SKM-1 treated with dmso at 0.1 percent for 144 hours (cell line): ENCODE data around the gene P4HTM.

ENCODE experiments used
- DNase-seq: peaks from one replicate; lab custom pipeline; 2025; ENCODE audit not compliant: unreplicated experiment; lab: John Stamatoyannopoulos, UW

Gene P4HTM

DNA sequence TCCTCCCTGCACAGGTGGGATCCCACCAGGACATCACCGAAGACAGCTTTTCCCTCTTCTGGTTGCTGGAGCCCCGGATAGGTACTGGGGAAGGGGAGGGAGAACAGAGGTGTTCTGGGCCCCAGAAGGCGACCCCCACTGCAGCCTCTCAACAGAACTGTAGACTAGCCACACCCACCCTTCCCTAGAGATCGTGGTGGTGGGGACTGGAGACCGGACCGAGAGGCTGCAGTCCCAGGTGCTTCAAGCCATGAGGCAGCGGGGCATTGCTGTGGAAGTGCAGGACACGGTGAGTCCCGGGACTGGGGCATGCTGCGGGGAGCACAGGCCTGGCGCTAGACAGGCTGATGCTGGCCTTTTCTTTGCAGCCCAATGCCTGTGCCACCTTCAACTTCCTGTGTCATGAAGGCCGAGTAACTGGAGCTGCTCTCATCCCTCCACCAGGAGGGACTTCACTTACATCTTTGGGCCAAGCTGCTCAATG lies 32.7 kb downstream of the P4HTM start:
- DNase-seq = no peak

- no peak for DNase-seq
Observed at GRCh38 chr3:49023775-49024174, 33.7 kb downstream of the P4HTM start.

GRCh38 chr3:49024449-49024848 lies 34.4 kb downstream of the P4HTM start:
- DNase-seq = no peak

- DNase-seq = no peak
Observed at GRCh38 chr3:49025005-49025792, 35.2 kb downstream of the P4HTM start.

DNA sequence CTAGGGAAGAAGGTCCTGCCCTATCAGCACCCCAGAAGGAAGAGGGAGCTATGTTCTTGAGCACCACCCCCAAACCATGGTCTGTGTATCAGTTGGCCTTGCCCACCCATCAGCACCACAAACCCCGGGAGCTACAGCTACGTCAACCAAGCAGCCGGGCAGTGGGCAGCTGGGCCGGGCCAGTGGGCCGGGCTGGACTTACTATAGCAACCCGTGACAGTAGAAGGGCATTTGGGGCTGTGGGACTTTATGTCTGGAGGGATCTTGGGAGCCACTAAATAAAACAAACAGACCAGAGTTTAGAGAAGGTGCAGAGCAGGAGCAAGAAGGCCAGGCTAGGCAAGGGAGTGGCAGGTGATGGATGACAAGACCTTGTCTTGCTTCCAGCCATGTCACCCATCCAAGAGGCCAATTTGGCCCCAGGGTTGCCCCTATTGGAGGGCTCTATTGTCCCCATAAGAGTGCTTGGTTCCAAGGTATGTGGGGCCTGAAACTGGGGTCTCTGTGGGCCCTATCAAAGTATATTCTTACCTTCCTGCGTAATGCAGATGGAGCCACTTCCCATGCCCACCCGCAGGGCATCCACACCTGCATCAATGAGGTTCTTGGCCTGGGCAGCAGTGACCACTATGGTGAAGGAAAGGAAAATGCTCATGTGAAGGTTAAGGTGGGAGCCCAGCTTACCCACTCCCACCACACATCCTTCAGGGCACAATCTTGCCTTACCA lies 35.9 kb downstream of the P4HTM start:
- no peak for DNase-seq

DNA sequence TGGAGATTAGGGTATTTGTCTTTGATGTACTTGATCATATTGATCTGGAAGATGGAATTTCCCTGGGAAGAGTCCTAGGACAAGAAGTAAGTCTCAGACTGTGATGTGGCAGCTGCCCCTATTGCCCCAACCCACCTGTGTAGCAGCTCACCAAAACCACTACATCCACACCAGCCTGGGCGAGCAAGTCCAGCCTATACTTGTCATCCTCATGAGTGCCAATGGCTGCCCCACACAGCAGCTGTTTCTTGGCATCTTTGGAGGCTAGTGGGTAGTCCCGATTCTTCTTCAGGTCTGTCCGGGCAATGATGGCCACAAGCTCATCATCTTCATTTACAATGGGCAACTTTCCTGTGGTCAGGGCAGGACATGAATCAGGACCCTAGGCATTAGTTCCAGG lies 36.5 kb downstream of the P4HTM start:
- DNase-seq = no peak

- DNase-seq = no peak
Observed at GRCh38 chr3:49027634-49028033, 37.6 kb downstream of the P4HTM start.

- DNase-seq = no peak
Observed at GRCh38 chr3:49028298-49028672, 38.2 kb downstream of the P4HTM start.

- DNase-seq = peak; percentile 86
Observed at GRCh38 chr3:49028673-49029562, 38.9 kb downstream of the P4HTM start, which contains the start of gene IMPDH2. IMPDH2 (minus strand) TSS chr3:49029398; CDS start chr3:49029350, 48 bp downstream.

DNA sequence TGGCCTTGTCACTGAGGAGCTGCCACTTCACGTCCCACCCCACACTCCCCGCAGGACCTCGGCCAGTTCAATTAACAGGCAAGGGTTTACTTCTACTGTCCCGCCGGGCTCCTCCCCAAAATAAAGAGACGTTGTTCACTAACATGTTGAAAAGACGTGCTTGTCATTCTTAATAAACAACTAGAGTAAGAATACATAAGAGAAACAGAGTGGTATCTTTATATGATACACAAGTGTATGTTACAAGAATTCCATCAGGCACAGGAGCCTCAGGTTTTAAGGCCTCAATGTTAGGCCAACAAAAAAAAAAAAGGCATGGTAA lies 39.5 kb downstream of the P4HTM start:
- DNase-seq = no peak

DNA sequence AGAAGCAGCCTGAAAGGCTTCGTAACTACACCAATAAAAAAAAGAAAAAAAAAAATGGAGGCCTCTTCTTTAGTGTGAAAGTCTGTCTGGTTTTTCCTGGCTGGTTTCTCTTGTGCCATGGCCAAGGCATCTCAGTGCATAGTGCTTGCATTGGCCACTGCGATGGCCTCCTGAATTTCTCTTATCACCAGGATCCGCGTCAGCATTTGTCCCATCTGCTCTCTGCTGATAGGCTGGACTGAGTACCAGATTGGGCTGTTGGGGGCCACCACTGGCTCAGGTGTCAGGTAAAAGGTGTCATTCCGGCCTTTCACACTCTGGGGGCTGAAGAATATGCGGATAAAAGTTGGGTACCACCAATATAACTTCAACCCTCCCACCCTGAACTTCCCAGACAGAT lies 40.3 kb downstream of the P4HTM start:
- DNase-seq = no peak

DNA sequence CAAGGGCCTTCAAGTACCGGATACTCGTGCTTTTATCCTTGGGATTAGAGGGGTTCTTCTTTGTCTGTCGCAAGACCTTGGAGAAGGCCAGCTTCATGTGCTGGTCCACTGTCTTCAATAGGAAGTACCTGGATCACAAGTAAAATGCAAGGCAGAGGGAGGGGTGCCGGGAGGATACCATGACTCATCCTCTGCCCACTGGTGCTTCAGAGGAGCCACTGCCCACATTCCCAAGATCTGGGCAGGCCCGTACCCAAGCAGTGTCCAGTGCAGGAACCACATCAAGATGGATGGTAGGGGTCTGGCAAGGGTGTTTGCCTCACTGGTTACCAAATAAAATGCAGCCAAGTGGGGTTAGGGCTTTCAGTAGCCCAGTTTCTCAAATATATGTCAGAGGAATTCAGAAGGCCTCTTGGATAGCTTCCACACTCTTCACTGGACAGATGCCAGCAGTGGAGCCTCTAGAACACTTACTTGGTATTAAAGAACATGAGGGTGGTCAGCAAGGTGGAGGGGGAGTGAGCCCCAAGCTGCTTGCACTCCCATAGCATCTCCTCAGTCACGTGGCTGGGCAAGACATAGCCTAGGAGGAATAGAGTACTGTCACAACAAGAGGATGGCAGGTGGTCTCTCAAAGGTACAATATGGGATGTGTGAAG lies 42.7 kb downstream of the P4HTM start:
- no peak for DNase-seq

GRCh38 chr3:49034650-49035049 lies 44.6 kb downstream of the P4HTM start:
- no peak for DNase-seq

GRCh38 chr3:49035281-49035680 lies 45.2 kb downstream of the P4HTM start:
- no peak for DNase-seq

DNA sequence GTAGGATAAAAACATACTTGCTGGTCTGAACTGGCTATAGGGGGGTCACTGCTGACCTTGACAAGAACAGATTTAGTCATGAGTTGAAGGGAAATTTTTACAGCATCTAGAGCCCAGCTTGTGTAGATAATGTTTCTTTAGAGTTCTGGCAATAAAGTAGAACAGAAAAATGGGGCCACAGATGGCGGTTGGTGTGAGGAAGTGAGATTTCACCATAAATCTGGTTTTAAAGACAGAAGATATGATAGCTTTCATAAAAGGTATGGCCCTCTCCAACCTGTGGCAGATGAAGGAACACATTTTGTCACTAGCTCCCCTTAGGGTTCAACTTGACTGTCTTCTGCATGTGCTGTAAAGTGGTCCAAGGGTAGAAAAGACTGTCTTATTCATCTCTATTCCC lies 63.5 kb downstream of the P4HTM start:
- no peak for DNase-seq

- no peak for DNase-seq
Observed at GRCh38 chr3:49054344-49054862, 64.4 kb downstream of the P4HTM start.
